Effector CD8-positive, alpha-beta T cell (primary cell): ENCODE measurements around the gene LRRC4.

ENCODE experiments used
- DNase-seq: peaks from one replicate; lab custom pipeline; 2025; lab: John Stamatoyannopoulos, UW

The LRRC4 gene

DNA sequence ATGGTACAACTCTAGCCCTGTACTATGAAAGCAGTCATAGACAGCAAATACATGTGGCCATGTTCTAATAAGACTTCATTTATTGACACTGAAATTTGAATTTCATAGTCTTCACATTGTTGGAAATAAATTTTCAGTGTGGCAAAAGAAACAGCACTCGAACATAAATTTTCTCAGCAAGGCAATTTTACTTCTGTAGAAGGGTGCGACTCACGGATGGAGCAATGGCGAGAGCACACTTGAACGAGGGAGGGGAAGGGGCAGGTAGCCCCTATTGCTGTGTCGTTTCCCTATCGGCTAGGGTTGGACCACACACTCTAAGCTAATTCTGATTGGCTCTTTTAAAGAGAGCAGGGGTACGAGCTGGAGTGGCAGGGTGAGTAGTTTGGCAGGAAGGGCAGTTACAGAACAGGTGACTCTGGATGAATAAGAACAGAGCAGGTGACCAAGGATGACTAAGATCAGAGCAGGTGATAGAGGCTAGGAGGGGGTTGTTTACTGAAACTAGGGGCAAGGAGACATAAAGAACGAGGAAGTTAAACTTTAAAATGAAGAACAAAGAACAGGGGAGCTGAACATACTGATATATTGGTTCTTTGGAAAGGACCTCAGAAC lies 52.0 kb downstream of the LRRC4 start:
- DNase-seq, result no peak

DNA sequence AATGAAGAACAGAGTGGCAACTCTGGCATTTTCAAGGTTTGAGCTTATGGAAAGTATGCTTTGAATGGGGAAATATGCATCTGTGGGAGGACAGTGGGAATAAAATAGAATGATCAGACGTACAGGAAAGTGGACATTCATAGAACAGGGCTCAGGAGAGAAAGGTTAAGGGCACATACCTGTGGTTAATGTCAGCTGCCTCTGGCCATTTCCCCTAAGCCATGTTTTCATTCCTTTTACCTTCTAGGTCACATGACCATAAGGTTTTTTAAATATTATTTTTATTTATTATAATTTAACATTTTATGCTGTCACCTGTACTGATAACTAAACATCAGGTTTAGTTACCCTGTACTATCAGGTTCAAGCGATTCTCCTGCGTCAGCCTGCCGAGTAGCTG lies 52.8 kb downstream of the LRRC4 start:
- DNase-seq, result no peak
